Muscle of leg (tissue), 11 donors: Measurements from ENCODE around the gene RTTN. TPM values are rescaled to one million over a fixed set of nuclear protein-coding genes. Genes with fewer than 3 reads are reported as not detected.

Experiments used
- DNase-seq: peaks from one replicate; pipeline ENCODE4 v3.0.0; 2013
- H3K27ac ChIP-seq: one replicate; pipeline ENCODE4 v1.5.1; 2013; ENCODE audit warnings: mild to moderate bottlenecking, low read length, control low read depth
- H3K27me3 ChIP-seq: one replicate; pipeline ENCODE4 v1.6.1; 2013; ENCODE audit warnings: low read length; ENCODE audit not compliant: control insufficient read depth, insufficient read depth
- H3K36me3 ChIP-seq: one replicate; pipeline ENCODE4 v1.6.1; 2013; ENCODE audit warnings: low read length; ENCODE audit not compliant: control insufficient read depth, insufficient read depth
- H3K4me1 ChIP-seq: one replicate; pipeline ENCODE4 v1.6.1; 2013; ENCODE audit warnings: low read length; ENCODE audit not compliant: control insufficient read depth, insufficient read depth
- H3K4me3 ChIP-seq: one replicate; pipeline ENCODE4 v1.5.1; 2013; ENCODE audit warnings: low read length, control low read depth
- H3K9me3 ChIP-seq: replicated peaks from 2 replicates; pipeline ENCODE4 v1.6.1; 2013; ENCODE audit warnings: low read depth, low read length; ENCODE audit not compliant: control insufficient read depth
- WGBS: methylation state at CpG from one replicate; pipeline ENCODE4 v1.1.5; 2013; ENCODE audit warnings: missing lambda C conversion rate; ENCODE audit not compliant: insufficient coverage; 5-methylcytosine and 5-hydroxymethylcytosine counted together
- polyA plus RNA-seq, 8 donors: library from polyadenylated mRNA; unstranded; fragments of 120-200 nt; gene quantifications; one replicate each; pipeline versions ENCODE4 v1.2.1 to v1.2.3, GENCODE V29; 2013; ENCODE audit warnings: inconsistent platforms in 1 of 8, low replicate concordance in 1 of 8; ENCODE audit not compliant: insufficient read length in 8 of 8, insufficient read depth in 1 of 8
- total RNA-seq: library from RNA; stranded (reverse); fragments of 120-200 nt; gene quantifications from one replicate; pipeline ENCODE4 v1.2.4, GENCODE V29; 2013

Gene RTTN
- total and polyA plus RNA-seq, 9 donors: 9.7 to 16.0 (median 10.7) TPM

DNA sequence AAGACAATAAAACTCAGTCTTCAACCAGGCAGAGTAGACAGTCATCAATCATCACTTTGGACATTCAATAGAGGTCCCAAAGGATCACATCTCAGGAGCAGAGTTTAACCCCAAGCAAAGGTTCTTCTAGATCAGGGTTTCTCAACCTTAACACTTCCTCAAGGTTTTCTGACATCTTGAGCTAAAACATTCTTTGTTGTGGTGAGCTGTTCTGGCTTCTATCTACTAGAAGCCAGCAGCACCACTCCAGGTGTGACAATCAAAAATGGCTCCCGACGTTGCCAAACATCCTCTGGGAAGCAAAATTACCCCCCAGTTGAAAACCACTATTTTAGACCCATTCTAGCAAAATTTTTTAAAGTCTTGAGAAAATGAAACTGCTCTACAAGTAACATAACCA lies 22.0 kb downstream of the RTTN start:
- Histone ChIP-seq H3K4me1 (no peaks in the 10 kb centered on the region), H3K9me3 (no peaks in the 10 kb centered on the region), H3K27me3 (no peaks in the 10 kb centered on the region), H3K36me3 (peaks cover 14% of the 10 kb centered on the region), H3K4me3 (no peak overlapping the region), H3K27ac (no peak overlapping the region)
- no peak for DNase-seq
- WGBS: 100% methylated on average over 2 of the region's 2 CpGs

DNA sequence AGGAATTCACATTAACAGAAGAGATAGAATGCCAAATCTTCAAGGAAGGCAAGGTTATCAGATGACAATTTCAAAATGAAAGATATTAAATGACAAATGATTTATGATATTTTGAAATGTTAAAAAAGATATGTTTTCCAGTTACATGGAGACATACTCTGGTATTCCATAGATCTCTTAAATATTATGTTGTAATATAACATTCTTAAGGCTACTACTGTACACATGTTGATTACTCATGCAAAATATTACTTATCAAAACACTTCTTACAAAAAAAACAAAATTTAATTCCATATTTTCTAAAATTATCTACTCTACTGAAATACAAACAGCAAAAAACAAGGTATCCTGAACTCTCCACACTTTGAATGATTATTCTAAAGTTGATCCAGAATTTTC lies 22.9 kb downstream of the RTTN start:
- no peak for DNase-seq
- no peaks in the 10 kb centered on the region for H3K9me3 ChIP-seq
- H3K4me3 ChIP-seq: no peak overlapping the region
- H3K27me3 ChIP-seq: no peaks in the 10 kb centered on the region
- no peak overlapping the region for H3K27ac ChIP-seq
- no peaks in the 10 kb centered on the region for H3K4me1 ChIP-seq
- peaks cover 14% of the 10 kb centered on the region for H3K36me3 ChIP-seq

DNA sequence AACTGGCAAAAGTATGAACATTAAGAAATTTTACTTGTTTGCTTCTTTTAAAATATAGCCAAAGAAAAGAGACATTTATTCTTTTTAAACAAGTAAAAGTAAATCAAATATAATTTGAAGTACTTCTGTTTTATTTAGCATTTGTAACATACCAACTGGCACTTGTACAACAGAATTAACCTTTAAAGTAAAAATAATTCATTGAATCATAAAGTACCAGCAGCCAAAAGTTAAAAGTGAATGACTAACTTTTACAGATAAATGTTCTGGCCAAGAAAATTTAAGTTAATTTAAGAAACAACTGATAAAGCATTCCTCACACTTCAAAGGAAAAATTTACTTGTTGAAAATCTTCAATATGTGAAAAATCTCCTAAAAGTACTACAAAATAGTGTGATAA lies 23.8 kb downstream of the RTTN start:
- Histone ChIP-seq H3K36me3 (peaks cover 13% of the 10 kb centered on the region), H3K27ac (no peak overlapping the region), H3K27me3 (no peaks in the 10 kb centered on the region), H3K9me3 (no peaks in the 10 kb centered on the region), H3K4me3 (no peak overlapping the region), H3K4me1 (no peaks in the 10 kb centered on the region)
- no peak for DNase-seq

GRCh38 chr18:70181015-70181414 lies 24.5 kb downstream of the RTTN start:
- H3K36me3 ChIP-seq: peaks cover 9% of the 10 kb centered on the region
- no peaks in the 10 kb centered on the region for H3K27me3 ChIP-seq
- H3K9me3 ChIP-seq: no peaks in the 10 kb centered on the region
- no peaks in the 10 kb centered on the region for H3K4me1 ChIP-seq
- H3K4me3 ChIP-seq: no peak overlapping the region
- DNase-seq: no peak
- H3K27ac ChIP-seq: no peak overlapping the region
- WGBS: no CpG with 5 or more reads among the region's 1 CpG

- no peaks in the 10 kb centered on the region for H3K9me3 ChIP-seq
- H3K27me3 ChIP-seq: no peaks in the 10 kb centered on the region
- WGBS: 100% methylated on average over 1 of the region's 2 CpGs
- no peaks in the 10 kb centered on the region for H3K4me1 ChIP-seq
- no peaks in the 10 kb centered on the region for H3K36me3 ChIP-seq
- no peak for DNase-seq
- H3K27ac ChIP-seq: no peak overlapping the region
- H3K4me3 ChIP-seq: no peak overlapping the region
Observed at GRCh38 chr18:70176537-70176936, 28.9 kb downstream of the RTTN start.

DNA sequence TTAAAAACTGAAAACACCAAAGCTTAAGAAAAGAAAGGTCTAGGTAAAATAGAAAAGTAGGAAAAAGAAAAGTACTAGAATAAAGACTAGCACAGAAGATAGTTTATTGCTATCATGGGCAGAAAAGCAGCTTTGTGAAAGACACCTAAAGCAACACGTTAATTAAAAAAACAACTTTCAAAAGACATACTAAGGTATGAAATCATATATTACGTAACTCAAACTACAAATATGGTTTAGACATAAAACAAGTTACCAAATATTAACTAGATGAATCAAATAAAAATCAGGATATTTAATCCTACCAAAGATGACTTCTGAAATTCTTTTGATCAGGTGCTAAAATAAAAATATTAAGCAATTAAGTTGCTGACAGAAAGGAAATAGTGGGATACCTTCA lies 30.3 kb downstream of the RTTN start:
- Histone ChIP-seq H3K27ac (no peak overlapping the region), H3K4me3 (no peak overlapping the region), H3K27me3 (no peaks in the 10 kb centered on the region), H3K4me1 (no peaks in the 10 kb centered on the region), H3K9me3 (no peaks in the 10 kb centered on the region), H3K36me3 (no peaks in the 10 kb centered on the region)
- DNase-seq: no peak
- no CpG with 5 or more reads among the region's 2 CpGs for WGBS

DNA sequence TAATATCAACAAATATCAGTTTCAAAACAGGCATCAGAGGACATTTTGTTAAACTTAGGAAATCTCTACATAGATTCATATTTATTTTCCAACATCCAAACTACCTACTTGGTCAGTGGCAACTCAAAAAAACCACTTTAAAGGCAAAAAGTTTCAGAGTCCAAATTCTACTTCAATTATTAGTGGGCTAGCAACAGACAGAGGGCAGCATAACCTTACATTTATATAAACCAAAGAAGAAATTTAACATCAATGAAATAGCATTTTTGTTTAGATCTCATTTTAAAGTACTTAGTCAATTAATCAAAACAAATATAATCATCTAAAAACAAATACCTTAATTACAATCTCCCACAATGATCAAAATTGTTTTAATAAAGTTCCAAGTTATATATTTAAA lies 33.3 kb downstream of the RTTN start:
- H3K4me1 ChIP-seq: no peaks in the 10 kb centered on the region
- no peak overlapping the region for H3K27ac ChIP-seq
- H3K9me3 ChIP-seq: no peaks in the 10 kb centered on the region
- no peak for DNase-seq
- H3K36me3 ChIP-seq: peaks cover 2% of the 10 kb centered on the region
- H3K4me3 ChIP-seq: no peak overlapping the region
- H3K27me3 ChIP-seq: no peaks in the 10 kb centered on the region

DNA sequence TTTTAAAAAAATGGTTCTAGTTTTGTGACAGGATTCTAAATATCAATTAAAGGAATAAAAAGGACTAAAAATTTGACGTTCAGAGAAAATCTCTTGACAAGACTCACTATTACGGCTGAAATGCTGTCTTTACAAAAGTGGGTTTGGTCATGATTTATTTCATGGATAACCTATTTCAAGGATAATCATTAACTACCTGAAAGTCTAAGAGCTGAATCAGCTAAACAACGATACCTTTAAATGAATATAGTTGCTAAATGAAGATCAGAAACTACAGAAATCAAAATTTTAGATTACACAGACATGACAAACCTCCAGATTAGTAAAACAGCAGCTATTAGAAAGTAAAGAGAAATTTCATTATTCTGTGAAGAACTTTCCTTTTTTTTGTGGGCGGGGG lies 35.7 kb downstream of the RTTN start:
- no CpG with 5 or more reads among the region's 4 CpGs for WGBS
- H3K27ac ChIP-seq: no peak overlapping the region
- no peaks in the 10 kb centered on the region for H3K27me3 ChIP-seq
- no peak overlapping the region for H3K4me3 ChIP-seq
- no peaks in the 10 kb centered on the region for H3K4me1 ChIP-seq
- DNase-seq: no peak
- no peaks in the 10 kb centered on the region for H3K9me3 ChIP-seq
- peaks cover 2% of the 10 kb centered on the region for H3K36me3 ChIP-seq

DNA sequence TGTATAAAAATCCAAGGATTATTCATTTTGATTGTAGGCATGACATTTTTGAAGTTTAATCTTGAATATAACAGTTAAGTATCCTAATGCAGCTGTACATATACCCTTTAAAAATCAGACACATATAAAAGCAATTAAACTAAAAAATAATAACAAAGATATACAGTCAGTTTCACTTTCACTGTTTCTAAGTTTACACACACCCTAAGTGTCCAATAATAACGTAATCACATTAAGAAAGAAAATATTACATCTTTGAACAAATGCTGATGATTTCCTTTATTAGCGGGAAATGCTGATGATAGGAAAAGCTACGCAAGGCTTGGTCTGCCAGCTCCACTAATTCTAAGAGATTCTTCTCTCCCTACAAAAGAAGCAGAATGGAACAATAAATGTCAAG lies 38.8 kb downstream of the RTTN start:
- Histone ChIP-seq H3K27me3 (no peaks in the 10 kb centered on the region), H3K9me3 (no peaks in the 10 kb centered on the region), H3K4me3 (no peak overlapping the region), H3K27ac (no peak overlapping the region), H3K36me3 (peaks cover 9% of the 10 kb centered on the region), H3K4me1 (no peaks in the 10 kb centered on the region)
- WGBS: no CpG with 5 or more reads among the region's 3 CpGs
- DNase-seq: no peak

- WGBS: 57% methylated on average over 1 of the region's 3 CpGs
- no peaks in the 10 kb centered on the region for H3K27me3 ChIP-seq
- no peak for DNase-seq
Observed at GRCh38 chr18:70165936-70166335, 39.6 kb downstream of the RTTN start.

DNA sequence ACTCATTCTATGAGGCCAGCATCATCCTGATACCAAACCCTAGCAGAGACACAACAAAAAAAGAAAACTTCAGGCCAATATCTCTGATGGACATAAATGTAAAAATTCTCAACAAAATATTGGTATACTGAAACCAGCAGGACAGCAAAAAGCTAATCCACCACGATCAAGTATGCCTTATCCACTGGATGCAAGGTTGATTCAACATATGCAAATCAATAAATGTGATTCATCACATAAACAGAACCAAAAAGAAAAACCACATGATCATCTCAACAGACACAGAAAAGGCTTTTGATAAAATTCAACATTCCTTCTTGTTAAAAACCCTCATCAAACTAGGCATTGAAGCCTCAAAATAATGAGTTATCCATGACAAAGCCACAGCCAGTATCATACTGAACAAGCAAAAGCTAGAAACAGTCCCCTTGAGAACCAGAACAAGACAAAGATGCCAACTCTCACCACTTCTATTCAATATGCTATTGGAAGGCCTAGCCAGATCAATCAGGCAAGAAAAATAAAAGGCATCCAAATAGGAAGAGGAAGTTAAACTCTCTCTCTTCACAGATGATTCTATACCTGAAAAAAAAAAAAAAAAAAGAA lies 45.3 kb downstream of the RTTN start:
- WGBS: 80% methylated on average over 1 of the region's 1 CpG
- DNase-seq: no peak

More at GRCh38 chr18:70165936-70166335, 39.6 kb downstream of the RTTN start:
- H3K36me3 ChIP-seq: peaks cover 9% of the 10 kb centered on the region
- no peaks in the 10 kb centered on the region for H3K9me3 ChIP-seq
- no peaks in the 10 kb centered on the region for H3K4me1 ChIP-seq
- no peak overlapping the region for H3K4me3 ChIP-seq
- H3K27ac ChIP-seq: no peak overlapping the region

More for the DNA sequence above, 45.3 kb downstream of the RTTN start:
- peaks cover 7% of the 10 kb centered on the region for H3K36me3 ChIP-seq
- no peaks in the 10 kb centered on the region for H3K4me1 ChIP-seq
- H3K9me3 ChIP-seq: no peaks in the 10 kb centered on the region
- H3K27ac ChIP-seq: no peak overlapping the region
- H3K4me3 ChIP-seq: no peak overlapping the region
- H3K27me3 ChIP-seq: no peaks in the 10 kb centered on the region
